ENCODE results near the gene EGLN1.

EGLN1 gene

GRCh38 chr1:231318568-231318967 is 103.5 kb downstream of the EGLN1 start:
- no peak for TF ChIP-seq CTCF (IDR thresholded peaks at IDR 0.05; ENCODE audit: poor library complexity, severe bottlenecking)
- Histone ChIP-seq H3K4me1 (ENCODE audit: insufficient read depth, poor library complexity, severe bottlenecking) (no peaks in the 10 kb centered on the region), H3K4me3 (ENCODE audit: severe bottlenecking) (no peak overlapping the region), H3K36me3 (ENCODE audit: low read depth) (no peaks in the 10 kb centered on the region), H3K27ac (ENCODE audit: poor library complexity, severe bottlenecking) (no peak overlapping the region), H3K27me3 (ENCODE audit: insufficient read depth, poor library complexity, severe bottlenecking) (no peaks in the 10 kb centered on the region), H3K9me3 (ENCODE audit: severe bottlenecking) (no peaks in the 10 kb centered on the region)
- DNase-seq (ENCODE audit: low spot score) (no peak), ATAC-seq (ENCODE audit: low read depth) (no peak)

GRCh38 chr1:231318015-231318355 is 104.1 kb downstream of the EGLN1 start:
- ATAC-seq (ENCODE audit: low read depth) = no peak
- Histone ChIP-seq H3K4me3 (ENCODE audit: severe bottlenecking) (no peak overlapping the region), H3K4me1 (ENCODE audit: insufficient read depth, poor library complexity, severe bottlenecking) (no peaks in the 10 kb centered on the region), H3K27ac (ENCODE audit: poor library complexity, severe bottlenecking) (no peak overlapping the region), H3K27me3 (ENCODE audit: insufficient read depth, poor library complexity, severe bottlenecking) (no peaks in the 10 kb centered on the region), H3K9me3 (ENCODE audit: severe bottlenecking) (no peaks in the 10 kb centered on the region), H3K36me3 (ENCODE audit: low read depth) (no peaks in the 10 kb centered on the region)
- TF ChIP-seq CTCF (IDR thresholded peaks at IDR 0.05; ENCODE audit: poor library complexity, severe bottlenecking) = no peak
- no peak for DNase-seq (ENCODE audit: low spot score)

- ATAC-seq (ENCODE audit: low read depth) = no peak
- TF ChIP-seq CTCF (IDR thresholded peaks at IDR 0.05; ENCODE audit: poor library complexity, severe bottlenecking) = no peak
Measured at GRCh38 chr1:231317306-231318014, 104.6 kb downstream of the EGLN1 start.

GRCh38 chr1:231315887-231316286 is 106.2 kb downstream of the EGLN1 start:
- Histone ChIP-seq H3K27ac (ENCODE audit: poor library complexity, severe bottlenecking) (no peak overlapping the region), H3K4me3 (ENCODE audit: severe bottlenecking) (no peak overlapping the region), H3K9me3 (ENCODE audit: severe bottlenecking) (no peaks in the 10 kb centered on the region), H3K4me1 (ENCODE audit: insufficient read depth, poor library complexity, severe bottlenecking) (no peaks in the 10 kb centered on the region), H3K27me3 (ENCODE audit: insufficient read depth, poor library complexity, severe bottlenecking) (no peaks in the 10 kb centered on the region), H3K36me3 (ENCODE audit: low read depth) (no peaks in the 10 kb centered on the region)
- ATAC-seq (ENCODE audit: low read depth) (no peak; the same call in 2 of the 3 replicates), DNase-seq (ENCODE audit: low spot score) (no peak)
- peak; percentile 17 for TF ChIP-seq CTCF (IDR thresholded peaks at IDR 0.05; ENCODE audit: poor library complexity, severe bottlenecking)

More at GRCh38 chr1:231317306-231318014, 104.6 kb downstream of the EGLN1 start:
- Histone ChIP-seq H3K4me3 (ENCODE audit: severe bottlenecking) (no peak overlapping the region), H3K27me3 (ENCODE audit: insufficient read depth, poor library complexity, severe bottlenecking) (no peaks in the 10 kb centered on the region), H3K27ac (ENCODE audit: poor library complexity, severe bottlenecking) (no peak overlapping the region), H3K9me3 (ENCODE audit: severe bottlenecking) (no peaks in the 10 kb centered on the region), H3K4me1 (ENCODE audit: insufficient read depth, poor library complexity, severe bottlenecking) (no peaks in the 10 kb centered on the region), H3K36me3 (ENCODE audit: low read depth) (no peaks in the 10 kb centered on the region)
- DNase-seq (ENCODE audit: low spot score) = no peak

Measured in RWPE2 (cell line).